Caco-2 (cell line): ENCODE measurements around the gene SUV39H1. TPM values are rescaled to one million over a fixed set of nuclear protein-coding genes. Genes with fewer than 3 reads are reported as not detected.

ENCODE experiments used
- BruUV-seq: library from RNA; stranded (reverse); fragments of 400-500 nt; replicated peaks from 2 replicates; lab custom pipeline; 2021; lab: Mats Ljungman, UMichigan
- CTCF ChIA-PET: fragments of 300-600 bp; sonication (Branson Sonifier 250); formaldehyde crosslinking; loops from one replicate; lab custom pipeline; 2022; ENCODE audit warnings: antibody characterized with exemption; lab: Charles Lee
- POLR2A ChIA-PET: fragments of 300-600 bp; sonication (Branson Sonifier 250); formaldehyde crosslinking; loops from one replicate; lab custom pipeline; 2022; ENCODE audit warnings: antibody characterized with exemption; lab: Charles Lee
- DNase-seq, 2 experiments: peaks; one replicate each; pipeline versions ENCODE4 v3.0.0 to v3.0.0-alpha.2; 2020 to 2022
- H3K27me3 ChIP-seq: replicated peaks from 2 replicates; pipeline ENCODE4 v1.6.0; 2011; ENCODE audit warnings: low read length; ENCODE audit not compliant: control insufficient read depth, insufficient read depth
- H3K36me3 ChIP-seq: 2 replicates; pipeline ENCODE4 v1.5.1; 2011; ENCODE audit warnings: low read length; ENCODE audit not compliant: control insufficient read depth, insufficient read depth
- H3K4me1 ChIP-seq: fragments of 250-450 bp; sonication (Bioruptor Pico); 2 replicates; pipeline ENCODE4 v1.5.1; 2020; ENCODE audit warnings: mild to moderate bottlenecking
- H3K4me3 ChIP-seq: 2 replicates; pipeline ENCODE4 v1.5.1; 2011; ENCODE audit warnings: low read depth, mild to moderate bottlenecking, control low read depth, low read length
- H3K9me3 ChIP-seq: fragments of 250-450 bp; sonication (Bioruptor Pico); 2 replicates; pipeline ENCODE4 v1.5.1; 2020; ENCODE audit warnings: mild to moderate bottlenecking, moderate library complexity
- H3K27ac Mint-ChIP-seq: one replicate; pipeline ENCODE4 v1.8.0; 2022; ENCODE audit warnings: mixed read lengths; ENCODE audit not compliant: unreplicated experiment
- H3K27me3 Mint-ChIP-seq: one replicate; pipeline ENCODE4 v1.8.0; 2022; ENCODE audit warnings: mixed read lengths; ENCODE audit not compliant: insufficient read depth, unreplicated experiment
- H3K36me3 Mint-ChIP-seq: one replicate; pipeline ENCODE4 v1.8.0; 2022; ENCODE audit warnings: mild to moderate bottlenecking, mixed read lengths; ENCODE audit not compliant: insufficient read depth, unreplicated experiment
- H3K4me1 Mint-ChIP-seq: one replicate; pipeline ENCODE4 v1.8.0; 2022; ENCODE audit warnings: low read depth, mixed read lengths; ENCODE audit not compliant: unreplicated experiment
- H3K4me3 Mint-ChIP-seq: one replicate; pipeline ENCODE4 v1.8.0; 2022; ENCODE audit warnings: mild to moderate bottlenecking, moderate library complexity, mixed read lengths; ENCODE audit not compliant: unreplicated experiment
- H3K9me3 Mint-ChIP-seq: one replicate; pipeline ENCODE4 v1.8.0; 2022; ENCODE audit warnings: mixed read lengths; ENCODE audit not compliant: unreplicated experiment
- intact Hi-C: fragments of 100-400 bp; cut with micrococcal nuclease; formaldehyde crosslinking; loops from one replicate; pipeline ENCODE4 v1.10.0; 2022; ENCODE audit not compliant: unreplicated experiment
- total RNA-seq: library from RNA; stranded (reverse); gene quantifications from 2 replicates; pipeline ENCODE4 v1.2.3, GENCODE V29; 2022
- TF ChIP-seq, protein P1 (sequence below), 2 experiments: fragments of 200-600 bp in 1 of 2; IDR thresholded peaks; 1 replicate in 1 of 2; 2 replicates in 1 of 2; pipeline versions ENCODE4 v1.5.1 to v1.8.0; 2011 to 2022; ENCODE audit warnings: antibody characterized with exemption in 1 of 2, control low read depth in 1 of 2, inconsistent platforms in 1 of 2, low read depth in 1 of 2, low read length in 1 of 2, mild to moderate bottlenecking in 1 of 2, moderate library complexity in 1 of 2; ENCODE audit not compliant: insufficient read depth in 1 of 2, severe bottlenecking in 1 of 2, unreplicated experiment in 1 of 2

Gene SUV39H1
- total RNA-seq, 1 experiment from 2014 or later: 15.8 TPM

DNA sequence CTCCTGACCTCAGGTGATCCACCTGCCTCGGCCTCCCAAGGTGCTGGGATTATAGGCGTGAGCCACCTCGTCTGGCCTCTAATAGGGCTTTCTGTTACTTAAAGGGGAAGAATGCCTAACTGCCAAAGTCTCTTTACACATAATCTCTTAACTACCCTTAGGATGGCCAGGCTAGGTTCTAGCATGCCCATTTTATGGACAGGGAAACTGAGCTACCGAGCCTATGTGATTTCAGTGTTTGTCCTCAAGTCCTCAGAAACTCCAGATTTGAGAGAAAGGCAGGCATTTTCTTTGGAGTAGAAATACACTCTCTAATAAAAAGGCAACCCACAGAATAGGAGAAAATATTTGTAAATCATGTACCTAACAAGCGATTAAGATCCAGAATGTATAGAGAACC, 52.6 kb downstream of the SUV39H1 start:
- DNase-seq: no peak
- POLR2A ChIA-PET: no interaction called here
- Mint-ChIP-seq H3K27ac (no peak overlapping the region), H3K36me3 (no peaks in the 10 kb centered on the region), H3K9me3 (no peaks in the 10 kb centered on the region), H3K27me3 (no peaks in the 10 kb centered on the region), H3K4me1 (peaks cover 6% of the 10 kb centered on the region), H3K4me3 (no peak overlapping the region)
- intact Hi-C loops: no loop called here
- H3K4me1 ChIP-seq: peaks cover 12% of the 10 kb centered on the region
- TF ChIP-seq, protein P1, sequence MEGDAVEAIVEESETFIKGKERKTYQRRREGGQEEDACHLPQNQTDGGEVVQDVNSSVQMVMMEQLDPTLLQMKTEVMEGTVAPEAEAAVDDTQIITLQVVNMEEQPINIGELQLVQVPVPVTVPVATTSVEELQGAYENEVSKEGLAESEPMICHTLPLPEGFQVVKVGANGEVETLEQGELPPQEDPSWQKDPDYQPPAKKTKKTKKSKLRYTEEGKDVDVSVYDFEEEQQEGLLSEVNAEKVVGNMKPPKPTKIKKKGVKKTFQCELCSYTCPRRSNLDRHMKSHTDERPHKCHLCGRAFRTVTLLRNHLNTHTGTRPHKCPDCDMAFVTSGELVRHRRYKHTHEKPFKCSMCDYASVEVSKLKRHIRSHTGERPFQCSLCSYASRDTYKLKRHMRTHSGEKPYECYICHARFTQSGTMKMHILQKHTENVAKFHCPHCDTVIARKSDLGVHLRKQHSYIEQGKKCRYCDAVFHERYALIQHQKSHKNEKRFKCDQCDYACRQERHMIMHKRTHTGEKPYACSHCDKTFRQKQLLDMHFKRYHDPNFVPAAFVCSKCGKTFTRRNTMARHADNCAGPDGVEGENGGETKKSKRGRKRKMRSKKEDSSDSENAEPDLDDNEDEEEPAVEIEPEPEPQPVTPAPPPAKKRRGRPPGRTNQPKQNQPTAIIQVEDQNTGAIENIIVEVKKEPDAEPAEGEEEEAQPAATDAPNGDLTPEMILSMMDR (IDR thresholded peaks at IDR 0.05; ENCODE audit: insufficient read depth in 1 of 2, low read depth in 1 of 2, low read length in 1 of 2, severe bottlenecking in 1 of 2, unreplicated experiment in 1 of 2): no peak
- H3K27me3 ChIP-seq: no peaks in the 10 kb centered on the region
- no peaks in the 10 kb centered on the region for H3K9me3 ChIP-seq
- CTCF ChIA-PET: no interaction called here
- no TSS peak for BruUV-seq
- no peaks in the 10 kb centered on the region for H3K36me3 ChIP-seq
- no peak overlapping the region for H3K4me3 ChIP-seq

DNA sequence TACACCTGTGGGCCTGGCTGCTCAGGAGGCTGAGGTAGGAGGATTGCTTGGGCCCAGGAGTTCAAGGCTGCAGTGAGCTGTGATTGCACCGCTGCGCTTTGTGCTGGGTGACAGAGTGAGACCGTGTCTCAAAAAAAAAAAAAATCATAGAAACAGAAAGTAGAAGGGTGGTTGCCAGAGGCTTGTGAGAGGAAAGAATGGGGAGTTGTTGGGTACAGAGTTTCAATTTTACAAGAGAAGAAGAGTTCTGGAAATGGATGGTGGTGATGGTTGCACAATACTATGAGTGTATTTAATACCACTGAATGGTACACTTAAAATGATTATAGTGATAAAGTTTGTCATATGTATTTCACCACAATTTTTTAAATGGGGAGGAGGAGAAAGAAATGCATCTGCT, 54.8 kb downstream of the SUV39H1 start:
- Histone ChIP-seq H3K36me3 (no peaks in the 10 kb centered on the region), H3K9me3 (no peaks in the 10 kb centered on the region), H3K4me1 (peaks cover 22% of the 10 kb centered on the region), H3K4me3 (no peak overlapping the region), H3K27me3 (no peaks in the 10 kb centered on the region)
- no peaks in the 10 kb centered on the region for H3K36me3 Mint-ChIP-seq
- TF ChIP-seq, protein P1 (IDR thresholded peaks at IDR 0.05; ENCODE audit: insufficient read depth in 1 of 2, low read depth in 1 of 2, low read length in 1 of 2, severe bottlenecking in 1 of 2, unreplicated experiment in 1 of 2): no peak
- no peaks in the 10 kb centered on the region for H3K9me3 Mint-ChIP-seq
- no peak for DNase-seq
- intact Hi-C loops: no loop called here
- no peaks in the 10 kb centered on the region for H3K27me3 Mint-ChIP-seq
- H3K4me1 Mint-ChIP-seq: peaks cover 14% of the 10 kb centered on the region
- BruUV-seq: no TSS peak
- no peak overlapping the region for H3K27ac Mint-ChIP-seq
- POLR2A ChIA-PET: no interaction called here
- no peak overlapping the region for H3K4me3 Mint-ChIP-seq
- CTCF ChIA-PET: no interaction called here

DNA sequence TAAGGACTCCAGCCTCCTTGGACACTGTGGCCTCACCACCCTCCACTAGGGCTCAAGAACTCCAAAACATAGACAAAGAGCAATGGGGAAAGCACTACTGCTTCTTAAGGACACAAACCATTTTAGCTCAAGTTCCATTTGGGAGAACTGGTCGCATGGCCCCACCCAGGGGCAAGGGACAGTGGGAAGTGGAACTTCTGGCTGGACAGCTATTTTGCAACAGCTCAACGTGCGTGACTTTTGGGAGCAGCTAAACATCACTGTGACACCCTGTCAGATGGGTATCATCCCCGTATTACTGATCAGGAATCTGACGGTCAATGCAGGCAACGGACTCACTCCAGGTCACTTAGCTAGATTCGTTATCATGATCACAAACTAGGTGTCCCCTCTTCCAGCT, 56.0 kb downstream of the SUV39H1 start:
- Histone ChIP-seq H3K36me3 (no peaks in the 10 kb centered on the region), H3K4me3 (no peak overlapping the region), H3K4me1 (peaks cover 22% of the 10 kb centered on the region), H3K9me3 (no peaks in the 10 kb centered on the region), H3K27me3 (no peaks in the 10 kb centered on the region)
- no peaks in the 10 kb centered on the region for H3K9me3 Mint-ChIP-seq
- DNase-seq: peak in 1 of 2 experiments; percentile 32
- H3K27me3 Mint-ChIP-seq: no peaks in the 10 kb centered on the region
- no TSS peak for BruUV-seq
- no peak overlapping the region for H3K27ac Mint-ChIP-seq
- no peak overlapping the region for H3K4me3 Mint-ChIP-seq
- intact Hi-C loops: no loop called here
- H3K36me3 Mint-ChIP-seq: no peaks in the 10 kb centered on the region
- H3K4me1 Mint-ChIP-seq: peaks cover 14% of the 10 kb centered on the region
- TF ChIP-seq, protein P1 (IDR thresholded peaks at IDR 0.05; ENCODE audit: insufficient read depth in 1 of 2, low read depth in 1 of 2, low read length in 1 of 2, severe bottlenecking in 1 of 2, unreplicated experiment in 1 of 2): no peak
- ChIA-PET POLR2A (interaction anchor here (0.7 kb wide), 2 partner anchors 10 to 39 kb away, joined by 4 to 16 read pairs; no protein-coding TSS in a partner anchor), CTCF (interaction anchor here (1.0 kb wide), 1 partner anchor 39 kb away, joined by 3 read pairs; no protein-coding TSS in a partner anchor)
